Cerebellar cortex (tissue), 1 donor: ENCODE results near the gene SLC6A2.

Experiments used
- DNase-seq: peaks from one replicate; pipeline ENCODE4 v3.0.0-alpha.2; 2015; ENCODE audit warnings: low spot score

The SLC6A2 gene

DNA sequence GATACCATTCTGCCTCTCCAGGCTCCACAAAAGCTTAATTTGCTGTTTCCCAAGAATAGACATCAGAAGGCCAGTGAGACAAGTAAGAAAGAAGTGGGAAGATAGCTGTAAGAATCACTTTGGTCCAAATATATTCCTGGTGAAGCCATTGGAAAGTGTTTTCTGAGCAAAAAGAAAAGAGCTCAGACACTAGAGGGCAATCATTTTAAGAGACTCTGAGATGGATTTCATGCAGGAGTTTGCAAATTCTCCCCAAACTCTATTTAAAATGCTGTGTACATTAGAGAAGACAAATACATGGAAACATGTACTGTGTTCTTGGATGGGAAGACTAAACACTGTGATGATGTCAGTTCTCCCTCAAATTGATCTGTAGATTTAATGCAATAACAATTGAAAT, 8.0 kb upstream of the SLC6A2 start:
- no peak for DNase-seq

DNA sequence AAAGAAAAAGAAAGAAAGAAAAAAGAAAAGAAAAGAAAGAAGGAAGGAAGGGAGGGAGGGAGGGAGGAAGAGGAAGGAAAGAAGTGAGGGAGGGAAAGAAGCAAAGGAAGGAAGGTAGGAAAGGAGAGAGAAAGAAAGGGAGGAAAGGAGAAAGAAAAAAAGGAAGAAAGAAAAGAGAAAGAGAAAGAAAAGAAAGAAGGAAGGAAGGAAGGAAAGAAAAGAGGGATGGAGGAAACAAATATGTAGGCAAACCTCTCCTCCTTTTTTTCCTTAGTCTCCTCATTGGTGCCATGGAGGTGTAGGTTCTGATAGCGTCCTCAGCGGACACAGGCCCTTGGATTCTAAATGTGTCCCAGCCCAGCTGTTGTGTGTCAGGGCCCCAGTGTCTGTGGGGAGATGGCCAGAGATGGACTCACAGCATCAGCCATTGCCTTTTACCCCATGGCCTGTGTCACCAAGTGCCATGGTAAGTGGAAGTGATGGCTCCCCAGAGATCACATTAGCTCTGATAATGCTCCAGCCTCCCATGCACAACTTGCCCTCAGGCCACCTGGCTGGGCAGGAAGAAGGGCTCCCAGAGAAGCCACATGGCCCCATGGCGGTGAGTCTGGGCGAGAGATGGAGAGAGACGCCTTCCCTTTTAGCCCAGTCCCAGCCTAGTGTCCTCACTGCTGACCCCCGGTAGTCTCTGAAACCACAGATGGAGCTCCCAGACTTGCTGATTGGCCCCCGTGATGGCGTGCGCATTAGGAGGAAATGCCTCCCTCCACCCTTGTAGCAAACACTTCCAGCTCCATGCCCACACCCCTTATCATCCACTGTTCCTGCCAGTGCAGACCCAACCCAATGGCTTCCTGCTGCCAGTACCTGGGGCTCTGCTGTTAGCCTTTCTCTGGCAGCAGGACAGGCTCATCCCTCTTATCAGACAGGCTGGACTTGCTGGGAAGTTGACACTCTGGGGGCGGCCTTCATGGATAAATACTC, 3.7 kb upstream of the SLC6A2 start:
- no peak for DNase-seq

DNA sequence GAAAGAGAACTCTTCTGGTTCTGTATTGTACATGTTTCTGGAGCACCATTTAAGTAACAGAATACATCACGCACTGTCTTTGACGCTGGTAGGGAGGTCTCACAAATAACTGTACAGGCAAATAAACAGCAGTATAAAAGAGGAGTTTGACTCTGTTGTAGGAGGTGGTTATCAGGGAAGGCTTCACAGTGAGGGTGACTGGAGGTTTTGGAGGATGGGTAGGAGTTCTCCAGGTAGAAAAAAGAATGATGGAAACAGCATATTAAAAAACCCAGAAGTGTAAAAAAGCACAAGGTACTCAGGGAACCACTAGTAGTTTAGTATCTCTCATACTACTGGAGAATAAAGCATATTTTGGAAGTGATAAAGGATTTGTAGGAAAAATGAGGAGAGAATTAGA, 2.7 kb upstream of the SLC6A2 start:
- DNase-seq, result no peak

DNA sequence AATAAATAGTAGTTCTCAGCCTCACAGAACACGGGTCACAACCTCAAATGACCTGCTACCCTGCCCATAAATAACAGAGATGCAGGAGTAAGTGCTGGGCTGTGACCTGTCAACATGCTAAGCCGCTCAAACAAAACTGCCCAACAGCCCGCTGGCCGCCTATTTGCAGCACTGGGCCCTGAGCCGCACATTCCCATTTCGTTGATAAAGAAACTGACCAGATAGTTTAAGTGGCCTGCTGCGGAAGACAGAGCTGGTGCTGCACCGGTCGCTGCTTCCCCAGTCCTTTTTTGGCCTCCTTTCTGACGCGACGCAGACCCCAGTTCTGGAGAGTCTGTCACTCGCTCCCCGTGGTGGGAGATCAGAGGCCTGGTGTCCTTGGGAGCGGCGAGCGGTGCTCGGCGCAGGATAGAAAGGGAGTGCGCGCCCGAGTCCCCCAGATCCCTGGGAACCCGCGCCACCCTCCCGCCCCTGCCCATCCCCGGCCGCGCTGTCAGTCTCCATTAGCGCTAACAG, 349 bp upstream of the SLC6A2 start:
- DNase-seq, result no peak

DNA sequence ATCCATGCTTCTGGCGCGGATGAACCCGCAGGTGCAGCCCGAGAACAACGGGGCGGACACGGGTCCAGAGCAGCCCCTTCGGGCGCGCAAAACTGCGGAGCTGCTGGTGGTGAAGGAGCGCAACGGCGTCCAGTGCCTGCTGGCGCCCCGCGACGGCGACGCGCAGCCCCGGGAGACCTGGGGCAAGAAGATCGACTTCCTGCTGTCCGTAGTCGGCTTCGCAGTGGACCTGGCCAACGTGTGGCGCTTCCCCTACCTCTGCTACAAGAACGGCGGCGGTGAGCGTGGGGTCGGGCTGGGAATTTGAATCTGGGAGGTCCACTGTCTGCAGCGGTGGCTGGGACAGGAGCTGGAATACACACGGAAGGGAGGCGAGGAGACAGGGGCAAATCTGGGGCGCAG, 904 bp downstream of the SLC6A2 start:
- DNase-seq, result no peak

DNA sequence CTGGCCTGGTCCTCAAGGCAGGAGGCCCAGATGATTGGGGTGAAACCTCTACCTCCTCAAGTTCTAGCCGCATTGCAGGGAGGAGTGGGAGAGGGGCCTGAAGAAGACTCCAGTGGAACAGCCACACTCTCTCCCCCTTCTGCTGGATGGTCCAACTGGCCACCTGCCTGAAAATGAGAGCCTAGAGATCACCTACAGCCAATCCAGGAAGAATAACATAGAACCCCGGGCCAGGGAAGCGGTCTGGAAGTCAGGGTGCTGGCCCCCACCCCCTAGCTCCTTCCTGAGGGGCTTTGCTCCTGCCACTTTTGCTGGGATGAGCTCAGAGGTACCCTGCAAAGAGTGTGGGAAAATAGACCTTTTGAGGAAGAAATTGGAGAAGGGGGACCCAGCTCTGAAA, 1.8 kb downstream of the SLC6A2 start:
- no peak for DNase-seq

DNA sequence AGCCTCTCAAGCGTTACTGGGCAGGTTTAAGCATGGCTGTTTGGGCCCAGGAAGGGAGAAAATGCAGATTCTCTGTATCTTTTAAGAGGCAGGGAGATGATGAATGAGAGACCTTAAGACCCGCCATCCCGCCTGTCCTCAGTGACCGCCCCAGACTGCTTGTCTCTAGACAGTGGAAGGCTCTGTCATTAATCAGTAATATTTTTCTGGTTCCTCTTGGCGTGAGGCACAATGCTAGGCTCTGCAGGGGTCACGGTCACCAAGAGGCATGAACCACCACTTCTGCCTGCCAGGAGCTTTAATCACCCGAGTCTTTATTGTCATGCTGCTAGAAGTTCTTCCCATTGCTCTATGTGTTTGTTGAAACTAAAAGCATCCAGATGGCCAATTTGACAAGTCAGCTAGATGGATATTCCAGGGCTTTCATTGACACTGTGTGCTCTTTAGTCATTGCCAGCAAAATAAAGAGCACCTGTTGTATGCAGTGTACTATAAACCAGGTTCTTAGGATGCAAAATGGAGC, 3.2 kb downstream of the SLC6A2 start:
- no peak for DNase-seq

DNA sequence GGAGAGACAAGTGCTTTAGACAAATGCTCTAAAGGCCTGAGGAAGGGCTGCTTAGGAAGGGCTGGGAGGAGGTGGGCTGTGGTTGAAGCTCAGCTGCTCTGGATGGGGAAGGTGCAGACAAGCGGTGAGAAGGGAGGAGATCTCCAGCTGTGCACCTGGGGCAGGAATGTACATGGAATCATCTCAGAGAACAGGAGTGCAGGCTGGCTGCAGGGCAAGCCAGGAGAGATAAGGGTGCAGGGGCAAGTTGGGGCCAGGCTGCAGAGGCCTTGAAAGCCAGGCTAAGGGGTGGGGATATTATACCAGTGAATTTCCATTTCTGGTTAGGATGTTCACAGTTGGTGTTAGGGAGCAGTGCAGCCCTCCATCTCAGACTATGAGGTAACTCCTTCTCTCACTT, 4.2 kb downstream of the SLC6A2 start:
- DNase-seq, result no peak

DNA sequence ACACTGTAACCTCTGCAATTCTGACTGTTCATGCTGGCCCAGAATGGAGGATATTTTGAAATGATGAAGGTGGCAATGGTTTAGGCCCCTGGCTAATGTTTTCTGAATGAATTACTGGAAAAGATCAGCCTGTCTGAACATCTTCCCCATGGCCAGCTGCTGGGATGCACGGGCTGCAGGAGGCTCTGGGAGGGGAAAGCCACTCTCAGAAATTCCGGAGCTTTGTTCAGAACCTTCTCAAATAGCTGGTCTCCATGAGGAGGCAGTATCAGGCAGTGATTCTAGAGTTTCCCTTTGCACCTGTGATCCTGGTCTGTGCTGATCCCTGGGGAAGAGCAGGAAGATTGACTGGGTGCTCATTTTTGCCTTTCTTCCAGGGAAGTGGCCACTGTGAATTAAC, 5.0 kb downstream of the SLC6A2 start:
- no peak for DNase-seq

DNA sequence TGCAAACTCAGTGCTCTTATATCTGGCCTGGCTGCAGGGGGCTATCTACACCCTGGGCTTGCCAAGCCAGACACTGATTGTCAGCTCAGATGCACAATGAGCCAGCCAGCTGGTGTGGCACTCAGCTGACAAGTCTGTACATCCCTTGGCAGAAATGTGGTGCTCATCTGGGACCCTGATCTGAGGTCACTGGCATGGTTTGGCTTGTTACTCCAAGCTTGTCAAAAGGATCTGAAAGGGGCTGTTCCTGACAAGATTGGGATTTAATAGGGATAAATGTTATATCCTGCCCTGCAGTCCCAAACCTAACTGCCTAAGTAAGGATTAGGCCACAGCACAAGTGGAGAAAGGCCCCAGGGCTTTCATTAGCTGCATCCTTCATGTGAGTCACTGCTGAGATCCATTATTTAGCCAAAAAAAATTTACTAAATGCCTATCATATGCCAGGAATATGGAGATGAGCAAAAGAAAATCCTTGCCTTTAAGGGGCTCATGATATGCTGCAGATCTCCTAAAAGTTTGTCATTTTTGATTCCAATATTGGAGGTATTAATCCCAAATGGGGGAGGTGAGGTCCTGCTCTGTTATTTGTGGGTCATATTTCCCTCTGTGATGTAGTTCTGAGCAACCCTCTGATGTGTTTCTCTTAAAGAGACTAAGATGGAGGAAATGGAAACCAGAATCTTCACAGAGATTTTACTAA, 6.3 kb downstream of the SLC6A2 start:
- no peak for DNase-seq

DNA sequence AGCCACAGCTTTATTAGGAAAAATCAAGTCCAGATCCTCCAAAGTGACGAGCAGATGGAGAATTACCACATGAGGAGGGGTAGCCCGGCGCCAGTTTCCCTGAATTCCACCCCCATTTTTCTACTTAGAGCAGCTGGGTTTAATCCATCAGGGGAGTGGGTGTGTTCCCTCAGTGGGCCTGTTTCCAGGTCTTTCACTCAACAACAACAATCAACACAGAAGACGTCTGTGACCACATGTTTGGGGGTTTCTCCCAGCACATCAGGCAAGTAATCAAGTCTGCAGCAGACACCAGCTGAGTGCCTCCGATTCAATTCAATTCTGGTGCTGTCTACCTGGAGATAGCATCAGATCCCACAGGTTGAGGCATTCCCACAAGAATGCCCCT, 6.8 kb downstream of the SLC6A2 start:
- DNase-seq, result no peak

DNA sequence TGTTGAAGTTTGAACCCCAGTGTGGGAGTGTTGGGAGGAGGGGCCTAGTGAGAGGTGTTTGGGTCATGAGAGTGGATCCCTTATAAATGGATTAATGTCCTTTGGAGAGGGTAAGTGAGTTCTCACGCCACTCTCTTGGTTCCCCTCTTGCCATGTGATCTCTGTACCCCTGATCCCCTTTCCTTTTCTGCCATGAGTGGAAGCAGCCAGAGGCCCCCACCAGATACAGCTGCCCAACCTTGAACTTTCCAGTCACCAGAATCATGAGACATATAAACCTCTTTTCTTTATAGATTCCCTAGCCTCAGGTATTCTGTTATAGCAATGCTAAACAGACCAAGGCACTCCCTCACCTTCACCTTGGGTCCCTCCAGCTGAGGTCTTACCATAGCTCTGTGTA, 7.4 kb downstream of the SLC6A2 start:
- DNase-seq, result no peak

DNA sequence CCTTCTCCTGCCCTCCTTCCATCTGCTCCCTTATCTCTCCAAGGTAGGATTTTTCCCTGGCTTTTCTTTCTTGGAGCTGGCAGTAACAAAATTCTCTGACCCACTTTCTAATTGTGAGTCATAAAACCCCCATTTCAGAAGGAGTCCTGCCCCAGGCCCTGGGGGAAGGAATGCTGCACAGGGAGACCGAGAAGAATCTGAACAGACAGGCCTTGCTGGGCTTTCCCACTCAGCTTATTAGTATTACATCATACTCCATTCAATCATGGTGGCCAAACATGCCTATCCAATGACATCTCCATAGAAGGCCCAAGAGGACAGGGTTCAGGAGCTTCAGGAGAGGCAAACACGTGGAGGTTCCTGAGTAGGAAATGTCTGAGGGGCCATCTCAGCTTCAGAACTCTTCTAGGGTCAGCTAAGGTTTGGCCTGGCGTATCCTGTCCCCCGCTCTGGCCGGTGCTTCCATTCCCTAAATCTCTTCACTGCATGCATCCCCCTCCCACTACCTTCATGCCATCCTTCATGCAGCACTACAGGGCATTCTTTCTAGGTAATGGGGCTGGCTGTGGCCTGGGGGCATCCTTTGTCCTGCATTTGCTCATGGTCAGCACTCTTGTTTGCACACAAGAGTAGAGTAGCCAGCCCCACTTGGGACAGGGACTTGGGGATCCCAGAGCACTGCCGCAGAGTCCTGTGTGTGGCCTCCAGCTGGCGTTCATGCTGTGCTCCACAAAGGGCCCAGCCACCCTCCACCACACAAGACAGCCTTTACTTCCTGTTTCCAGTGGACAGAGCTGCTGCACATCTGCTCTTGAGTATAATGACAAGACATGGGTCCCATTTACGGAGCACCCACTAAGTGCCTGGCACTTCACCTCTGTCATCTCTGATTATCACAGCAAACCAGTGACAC, 8.2 kb downstream of the SLC6A2 start:
- DNase-seq, result no peak

DNA sequence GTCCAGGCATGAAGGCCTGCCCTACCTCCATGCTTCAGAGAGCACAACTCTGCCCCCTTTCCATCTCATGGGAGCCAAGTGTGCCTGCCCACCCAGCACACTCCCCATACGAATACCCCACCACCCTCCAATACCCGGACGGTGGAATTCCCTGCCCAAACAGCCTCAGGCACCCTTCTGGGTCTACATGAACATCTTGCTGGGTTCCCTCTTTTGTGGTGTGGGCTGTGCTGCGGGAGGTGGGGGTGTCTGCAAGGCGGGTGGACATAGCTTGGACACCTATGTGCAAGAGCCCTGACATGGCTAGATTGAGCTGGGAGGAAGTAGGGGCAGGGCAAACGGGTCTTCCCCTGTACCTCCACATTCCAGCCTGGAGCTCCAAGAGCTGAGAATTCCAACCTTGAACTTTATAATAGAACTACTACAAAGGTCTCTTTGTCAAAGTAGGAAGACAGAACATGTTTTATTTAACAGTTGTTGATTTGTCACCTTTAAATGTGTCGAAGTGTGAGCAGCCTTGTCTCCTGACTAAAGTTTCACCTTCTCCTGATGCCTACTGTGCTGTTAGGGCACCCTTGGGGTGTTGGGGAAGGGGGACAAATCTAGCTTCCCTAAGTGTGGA, 9.1 kb downstream of the SLC6A2 start:
- no peak for DNase-seq

DNA sequence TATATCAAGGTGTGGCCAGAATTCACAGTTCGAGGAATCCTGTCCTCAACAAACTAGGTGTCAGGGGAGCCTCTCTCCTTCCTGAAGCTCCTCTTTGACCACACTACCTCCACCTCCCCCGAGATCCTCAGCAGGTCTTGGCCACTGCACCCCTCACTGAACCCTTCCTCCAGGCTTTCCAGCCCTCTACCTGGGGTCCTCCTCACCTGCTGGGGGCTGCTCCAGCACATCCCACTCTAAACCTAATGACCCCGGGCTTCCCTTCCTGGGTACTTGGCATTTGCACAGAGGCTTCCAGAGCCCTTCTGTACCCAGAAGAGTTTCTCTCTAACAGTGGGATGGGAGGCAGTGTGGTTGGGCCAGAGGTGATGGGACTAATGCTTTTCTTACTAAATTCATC, 9.7 kb downstream of the SLC6A2 start:
- DNase-seq, result no peak

DNA sequence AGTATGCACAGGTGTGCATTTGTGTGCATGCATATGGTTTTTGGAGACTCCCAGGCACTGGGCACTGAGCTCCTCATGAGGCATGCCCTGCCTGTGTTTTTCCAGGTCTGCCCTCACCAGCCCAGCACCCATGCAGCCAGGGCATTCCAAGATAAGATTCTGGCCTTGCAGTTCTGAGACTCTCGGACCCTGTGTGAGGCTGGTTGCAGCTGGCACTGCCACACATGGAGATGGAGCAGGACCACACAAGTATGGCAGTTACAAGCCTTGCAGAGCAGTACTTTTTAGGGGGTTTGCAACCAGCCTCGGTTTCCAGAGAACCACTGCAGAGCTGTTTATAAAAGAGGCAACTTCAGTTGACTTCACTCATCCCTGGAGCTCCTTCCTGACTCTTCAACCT, 10.2 kb downstream of the SLC6A2 start:
- no peak for DNase-seq

DNA sequence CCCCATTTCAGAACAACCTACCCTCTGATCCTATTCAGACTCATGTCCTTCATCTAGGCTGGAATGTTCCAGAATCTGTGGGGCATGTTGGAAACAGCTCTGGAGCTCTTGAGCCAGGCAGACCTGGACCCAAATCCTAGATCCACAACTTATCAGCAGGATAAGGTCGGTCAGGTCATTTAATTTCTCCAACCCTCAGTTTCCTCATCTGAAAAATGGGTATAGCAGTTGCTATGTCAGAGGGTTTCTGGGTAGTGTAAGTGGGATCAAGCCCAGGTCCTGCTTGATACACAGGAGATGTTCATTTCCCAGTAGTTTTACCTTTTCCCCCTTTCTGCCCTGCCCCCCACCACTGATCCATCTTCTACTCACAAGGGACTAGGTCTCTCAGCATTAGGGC, 12.0 kb downstream of the SLC6A2 start:
- no peak for DNase-seq

DNA sequence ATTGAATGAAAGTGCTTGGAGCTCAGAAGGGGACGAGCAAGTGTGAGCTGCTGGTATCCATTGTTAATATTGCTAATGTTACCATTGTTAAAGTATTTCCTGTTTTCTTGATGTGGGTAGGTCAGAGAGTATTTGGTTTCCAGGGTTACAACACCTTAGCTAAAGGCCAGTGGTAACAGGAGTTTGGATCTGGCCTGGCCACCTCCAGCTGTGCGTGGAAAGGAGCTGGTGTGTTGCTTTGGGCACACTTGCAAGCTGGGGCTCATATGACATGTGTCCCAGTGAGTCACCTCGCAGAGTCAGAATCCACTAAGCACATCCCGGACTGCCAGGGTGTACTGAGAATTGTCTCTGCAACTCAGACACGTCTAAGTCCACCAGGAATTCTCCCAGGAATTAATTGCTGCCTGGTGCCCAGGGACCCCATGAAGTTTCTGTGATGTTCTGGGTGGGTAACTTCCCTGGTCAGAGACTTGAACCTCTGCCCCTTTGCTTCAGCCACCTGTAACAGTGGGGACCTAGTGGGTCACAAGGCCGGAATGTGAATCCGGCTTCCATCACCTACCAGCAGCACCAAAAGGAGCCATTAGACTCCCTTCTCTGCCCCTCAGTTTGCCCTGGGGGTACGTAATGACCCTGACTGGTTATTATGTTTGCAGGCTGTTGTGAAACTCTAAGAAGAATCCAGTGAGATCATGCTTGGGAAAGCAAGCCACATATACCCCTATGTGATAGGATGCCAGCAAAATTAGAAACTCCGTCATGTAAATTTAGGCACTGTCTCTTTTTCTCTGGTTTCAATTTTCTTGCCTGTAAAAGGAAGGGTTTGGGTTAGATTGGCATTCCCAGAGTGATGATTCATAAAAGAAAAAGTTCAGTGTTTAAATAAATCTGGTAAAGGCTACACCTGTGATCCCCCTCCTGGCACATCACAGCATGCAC, 12.8 kb downstream of the SLC6A2 start:
- DNase-seq, result no peak

DNA sequence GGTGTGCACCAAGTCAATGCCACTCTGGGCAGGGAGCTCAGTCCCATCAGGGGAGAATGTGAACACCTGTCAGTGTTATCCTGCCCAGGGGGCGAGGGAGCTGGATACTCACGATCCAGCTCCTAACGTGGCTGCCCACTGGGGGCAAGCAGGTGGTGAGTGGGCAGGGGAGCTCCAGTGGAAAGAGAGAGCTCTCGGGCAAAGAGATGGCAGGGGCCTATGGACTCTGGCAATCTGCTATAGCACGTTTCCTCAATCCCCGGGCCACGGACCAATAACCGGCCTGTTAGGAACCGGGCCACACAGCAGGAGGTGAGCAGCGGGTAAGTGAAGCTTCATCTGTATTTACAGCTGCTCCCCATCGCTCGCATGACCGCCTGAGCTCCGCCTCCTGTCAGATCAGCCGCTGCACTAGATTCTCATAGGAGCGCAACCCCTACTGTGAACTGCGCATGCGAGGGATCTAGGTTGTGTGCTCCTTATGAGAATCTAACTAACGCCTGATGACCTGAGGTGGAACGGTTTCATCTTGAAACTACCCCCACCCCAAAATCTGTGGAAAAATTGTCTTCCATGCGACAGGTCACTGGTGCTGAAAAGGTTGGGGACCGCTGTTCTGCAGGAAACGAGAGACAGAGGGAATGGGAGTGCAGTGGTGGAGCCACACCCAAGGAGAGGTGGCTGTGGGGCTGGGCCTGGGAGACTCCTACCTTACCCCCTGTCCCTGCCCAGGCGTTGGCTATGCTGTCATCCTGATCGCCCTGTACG, 15.6 kb downstream of the SLC6A2 start:
- DNase-seq, result no peak

DNA sequence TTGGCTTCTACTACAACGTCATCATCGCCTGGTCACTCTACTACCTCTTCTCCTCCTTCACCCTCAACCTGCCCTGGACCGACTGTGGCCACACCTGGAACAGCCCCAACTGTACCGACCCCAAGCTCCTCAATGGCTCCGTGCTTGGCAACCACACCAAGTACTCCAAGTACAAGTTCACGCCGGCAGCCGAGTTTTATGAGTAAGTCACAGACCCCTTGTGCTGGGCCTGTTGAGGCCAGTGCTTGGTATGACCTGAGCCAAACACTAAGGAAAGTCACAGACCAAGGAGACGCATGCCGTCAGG, 16.1 kb downstream of the SLC6A2 start:
- no peak for DNase-seq
